Urinary bladder (tissue), 4 donors: Measurements from ENCODE around the gene SETMAR. TPM values are rescaled to one million over a fixed set of nuclear protein-coding genes. Genes with fewer than 3 reads are reported as not detected.
"Not testable (repeated sequence)": the region's sequence is repeated elsewhere in the genome, so short reads cannot be mapped to it uniquely, and the experiment has no call there.

ENCODE experiments used
- DNase-seq: peaks from one replicate; pipeline ENCODE4 v3.0.0-alpha.2; 2015; ENCODE audit errors: extremely low spot score
- H3K27ac ChIP-seq: one replicate; pipeline ENCODE4 v1.5.1; 2013; ENCODE audit warnings: low read depth, mild to moderate bottlenecking, moderate library complexity
- H3K36me3 ChIP-seq: one replicate; pipeline ENCODE4 v1.6.1; 2013; ENCODE audit warnings: mild to moderate bottlenecking, moderate library complexity; ENCODE audit not compliant: insufficient read depth
- H3K4me1 ChIP-seq: one replicate; pipeline ENCODE4 v1.6.1; 2013; ENCODE audit warnings: mild to moderate bottlenecking, moderate library complexity; ENCODE audit not compliant: insufficient read depth
- H3K4me3 ChIP-seq: one replicate; pipeline ENCODE4 v1.5.1; 2013; ENCODE audit warnings: low read depth, low read length
- WGBS: extraction: QIAGEN DNeasy Blood & Tissue Kit; methylation state at CpG from one replicate; pipeline ENCODE4 v1.1.7; 2013; 5-methylcytosine and 5-hydroxymethylcytosine counted together
- polyA plus RNA-seq: library from polyadenylated mRNA; stranded (reverse); fragments of 200-250 nt; gene quantifications from one replicate; pipeline ENCODE4 v1.2.3, GENCODE V29; 2013
- total RNA-seq: library from RNA; depleted of rRNA; stranded (reverse); fragments of >200 nt; gene quantifications from one replicate; pipeline ENCODE4 v1.2.3, GENCODE V29; 2014
- donor health status: healthy with polysubstance abuse.
- donor health status: healthy.

SETMAR gene
- total and polyA plus RNA-seq, 2 donors = 21.0 to 24.4 TPM

GRCh38 chr3:4323246-4324027 lies 20.3 kb downstream of the SETMAR start:
- Histone ChIP-seq H3K36me3 (no peaks in the 10 kb centered on the region), H3K4me1 (no peaks in the 10 kb centered on the region), H3K27ac (no peak overlapping the region), H3K4me3 (no peak overlapping the region)
- WGBS = 86% methylated on average over 3 of the region's 3 CpGs
- DNase-seq = no peak

DNA sequence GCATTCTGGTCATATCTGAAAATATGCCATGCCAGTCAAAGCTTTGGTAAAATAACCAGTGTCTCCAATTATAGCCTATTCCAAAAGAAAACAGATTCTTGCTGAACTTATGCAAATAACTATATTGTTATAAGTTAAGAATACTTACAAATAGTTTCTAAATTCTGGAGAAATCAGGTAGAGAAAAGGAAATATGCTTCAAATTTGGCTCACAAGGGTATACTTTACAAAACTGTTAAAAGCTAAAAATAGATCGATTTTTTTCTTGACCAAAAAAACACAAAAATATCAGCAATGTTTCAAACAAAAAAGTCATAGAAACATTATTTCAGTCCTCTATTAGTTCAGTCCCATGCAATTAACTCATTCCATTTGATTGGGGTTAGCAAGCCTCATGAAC lies 23.7 kb downstream of the SETMAR start:
- 93% methylated on average over 1 of the region's 1 CpG for WGBS
- H3K27ac ChIP-seq = no peak overlapping the region
- H3K4me3 ChIP-seq = no peak overlapping the region

GRCh38 chr3:4329806-4330205 lies 26.6 kb downstream of the SETMAR start:
- H3K36me3 ChIP-seq, DNase-seq, H3K4me1 ChIP-seq, H3K27ac ChIP-seq, H3K4me3 ChIP-seq: not testable (repeated sequence)

More for the DNA sequence above, 23.7 kb downstream of the SETMAR start:
- Histone ChIP-seq H3K36me3 (no peaks in the 10 kb centered on the region), H3K4me1 (no peaks in the 10 kb centered on the region)
- DNase-seq = no peak

DNA sequence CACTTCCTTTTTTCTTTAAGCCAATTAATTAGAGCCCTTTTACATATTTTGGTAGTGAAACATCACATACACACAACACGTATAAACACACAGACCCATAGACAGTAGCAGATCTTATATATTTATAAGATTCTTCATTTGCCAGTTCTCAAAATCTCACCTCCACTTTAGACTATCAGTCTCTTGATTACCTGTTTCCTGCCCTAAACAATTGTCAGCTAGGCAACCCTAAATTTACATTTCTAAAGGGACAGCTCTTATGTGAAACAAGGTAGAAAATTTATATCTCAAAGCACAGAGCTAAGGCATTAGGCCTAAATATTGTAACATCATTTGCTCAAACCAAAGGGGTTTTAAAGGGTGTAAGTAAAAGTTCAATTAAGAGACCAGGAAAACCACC lies 28.9 kb downstream of the SETMAR start:
- H3K36me3 ChIP-seq = no peaks in the 10 kb centered on the region
- no peak overlapping the region for H3K4me3 ChIP-seq
- H3K4me1 ChIP-seq = no peaks in the 10 kb centered on the region
- 98% methylated on average over 1 of the region's 1 CpG for WGBS
- H3K27ac ChIP-seq = no peak overlapping the region
- no peak for DNase-seq

DNA sequence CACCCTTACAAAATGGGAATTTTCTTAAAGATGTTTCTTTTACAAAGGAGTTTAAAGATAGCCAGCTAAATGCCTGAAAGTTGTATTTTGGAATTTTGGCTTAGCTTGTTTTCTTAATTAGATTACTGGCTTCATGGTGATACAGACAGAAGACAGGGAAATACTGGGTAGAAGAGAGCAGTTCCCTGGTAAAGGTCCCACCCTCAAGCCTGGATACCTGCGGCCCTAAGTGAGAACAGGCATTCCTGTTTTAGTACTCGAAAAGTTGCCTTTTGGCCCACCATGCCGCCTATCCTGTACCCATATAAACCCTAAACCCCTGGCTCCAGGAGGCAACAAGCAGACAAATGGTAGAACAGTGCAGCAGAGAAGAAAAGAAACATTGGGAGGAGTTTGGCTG lies 29.4 kb downstream of the SETMAR start:
- DNase-seq = no peak
- WGBS = 90% methylated on average over 3 of the region's 3 CpGs
- Histone ChIP-seq H3K27ac (no peak overlapping the region), H3K4me1 (no peaks in the 10 kb centered on the region), H3K36me3 (no peaks in the 10 kb centered on the region), H3K4me3 (no peak overlapping the region)

- Histone ChIP-seq H3K36me3 (no peaks in the 10 kb centered on the region), H3K27ac (no peak overlapping the region), H3K4me3 (no peak overlapping the region), H3K4me1 (no peaks in the 10 kb centered on the region)
- DNase-seq = no peak
- 95% methylated on average over 3 of the region's 3 CpGs for WGBS
Observed at GRCh38 chr3:4332991-4333390, 29.8 kb downstream of the SETMAR start.

DNA sequence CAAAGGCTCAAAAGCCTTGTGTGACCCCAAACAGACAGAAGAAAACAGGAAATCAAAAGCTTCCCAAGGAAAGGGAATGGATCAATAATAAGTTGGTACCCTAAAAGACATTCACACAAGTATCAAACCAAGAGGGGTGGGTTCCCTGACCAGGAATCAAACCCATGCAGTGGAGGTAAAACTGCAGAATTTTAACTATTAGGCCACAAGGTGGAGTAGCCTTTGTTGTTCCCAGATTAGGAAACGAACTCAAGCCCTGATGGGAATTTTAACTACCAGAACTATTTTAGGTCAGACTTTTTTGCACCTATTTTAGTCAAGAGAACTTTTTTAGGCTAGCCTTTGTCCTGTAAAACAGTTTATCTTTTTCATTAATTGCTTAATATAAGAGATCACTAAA lies 31.4 kb downstream of the SETMAR start:
- Histone ChIP-seq H3K4me1 (no peaks in the 10 kb centered on the region), H3K4me3 (no peak overlapping the region), H3K36me3 (no peaks in the 10 kb centered on the region), H3K27ac (no peak overlapping the region)
- WGBS = 40% methylated on average over 1 of the region's 1 CpG
- no peak for DNase-seq

DNA sequence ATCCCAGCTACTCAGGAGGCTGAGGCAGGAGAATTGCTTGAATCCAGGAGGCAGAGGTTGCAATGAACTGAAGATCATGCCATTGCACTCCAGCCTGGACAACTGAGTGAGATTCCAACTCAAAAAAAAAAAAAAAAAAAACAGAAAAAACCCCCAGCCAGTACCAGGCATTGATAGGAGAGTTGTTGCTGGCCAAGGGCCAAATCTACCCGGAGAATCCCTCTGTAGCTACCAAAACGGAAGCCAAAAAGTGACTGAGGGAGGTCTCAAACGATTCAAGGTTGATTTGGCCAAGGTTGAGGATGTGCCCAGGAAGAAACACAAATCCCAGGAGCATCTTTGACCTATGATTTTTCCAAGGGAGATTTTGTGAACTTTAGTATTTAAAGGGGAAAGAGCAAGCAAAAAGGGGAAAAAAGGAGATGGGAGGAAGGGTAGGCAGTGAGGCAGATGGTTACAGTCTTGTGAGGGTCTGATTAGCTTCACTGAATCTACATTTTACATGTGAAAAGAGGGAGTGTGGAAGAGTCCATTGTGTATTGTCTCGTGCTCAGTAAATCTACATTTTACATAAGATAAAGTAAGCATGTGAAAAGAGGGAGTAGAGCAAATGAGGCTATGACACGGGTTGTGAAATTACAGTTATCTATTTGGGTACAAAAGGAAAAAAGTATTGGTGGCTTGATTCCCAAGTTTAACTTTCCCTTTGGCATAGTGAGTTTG lies 32.8 kb downstream of the SETMAR start:
- DNase-seq = no peak
- WGBS = 57% methylated on average over 5 of the region's 5 CpGs
- no peaks in the 10 kb centered on the region for H3K4me1 ChIP-seq
- H3K36me3 ChIP-seq = no peaks in the 10 kb centered on the region
- no peak overlapping the region for H3K4me3 ChIP-seq
- H3K27ac ChIP-seq = no peak overlapping the region

- H3K4me3 ChIP-seq = no peak overlapping the region
- WGBS = 51% methylated on average over 3 of the region's 3 CpGs
- no peaks in the 10 kb centered on the region for H3K4me1 ChIP-seq
- no peak overlapping the region for H3K27ac ChIP-seq
- no peak for DNase-seq
- H3K36me3 ChIP-seq = no peaks in the 10 kb centered on the region
Observed at GRCh38 chr3:4336850-4337546, 33.8 kb downstream of the SETMAR start.

GRCh38 chr3:4338751-4339150 lies 35.6 kb downstream of the SETMAR start:
- DNase-seq = no peak
- 96% methylated on average over 5 of the region's 5 CpGs for WGBS
- no peaks in the 10 kb centered on the region for H3K4me1 ChIP-seq
- H3K27ac ChIP-seq = no peak overlapping the region
- H3K4me3 ChIP-seq = no peak overlapping the region
- H3K36me3 ChIP-seq = no peaks in the 10 kb centered on the region

GRCh38 chr3:4340077-4340410 lies 36.9 kb downstream of the SETMAR start:
- WGBS = 82% methylated on average over 4 of the region's 4 CpGs
- DNase-seq = no peak
- no peaks in the 10 kb centered on the region for H3K36me3 ChIP-seq
- H3K4me3 ChIP-seq = no peak overlapping the region
- no peaks in the 10 kb centered on the region for H3K4me1 ChIP-seq
- H3K27ac ChIP-seq = no peak overlapping the region

- H3K36me3 ChIP-seq = no peaks in the 10 kb centered on the region
- no peak for DNase-seq
- H3K27ac ChIP-seq = no peak overlapping the region
- H3K4me1 ChIP-seq = no peaks in the 10 kb centered on the region
- 74% methylated on average over 6 of the region's 6 CpGs for WGBS
- H3K4me3 ChIP-seq = no peak overlapping the region
Observed at GRCh38 chr3:4340411-4341335, 37.5 kb downstream of the SETMAR start.

GRCh38 chr3:4341336-4341675 lies 38.1 kb downstream of the SETMAR start:
- H3K27ac ChIP-seq = no peak overlapping the region

More at GRCh38 chr3:4341336-4341675, 38.1 kb downstream of the SETMAR start:
- H3K4me3 ChIP-seq = no peak overlapping the region
- DNase-seq = no peak
- H3K4me1 ChIP-seq = no peaks in the 10 kb centered on the region
- no peaks in the 10 kb centered on the region for H3K36me3 ChIP-seq
